Breast epithelium (tissue), 4 donors: ENCODE data around the gene BSPRY. TPM values are rescaled to one million over a fixed set of nuclear protein-coding genes. Genes with fewer than 3 reads are reported as not detected.
"Not testable (repeated sequence)": the region's sequence is repeated elsewhere in the genome, so short reads cannot be mapped to it uniquely, and the experiment has no call there.

Experiments used
- DNase-seq, 2 donors: peaks; one replicate each; pipeline ENCODE4 v3.0.0-alpha.2; 2019; ENCODE audit warnings: low spot score in 2 of 2
- H3K27ac ChIP-seq, 2 donors: fragments of 200-600 bp; sonication (generic) in 1 of 2; one replicate each; pipeline ENCODE4 v1.5.1; 2016 to 2019; ENCODE audit warnings: mild to moderate bottlenecking in 1 of 2
- H3K27me3 ChIP-seq, 2 donors: fragments of 200-600 bp; sonication (generic) in 1 of 2; one replicate each; pipeline versions ENCODE4 v1.5.1 to v1.6.0; 2017 to 2019; ENCODE audit warnings: control low read depth in 1 of 2, mild to moderate bottlenecking in 1 of 2
- H3K36me3 ChIP-seq: fragments of 200-600 bp; one replicate; pipeline ENCODE4 v1.5.1; 2019
- H3K4me1 ChIP-seq, 2 donors: fragments of 200-600 bp; sonication (generic); one replicate each; pipeline ENCODE4 v1.5.1; 2016 to 2019; ENCODE audit warnings: control low read depth in 1 of 2
- H3K4me3 ChIP-seq, 3 donors: fragments of 200-600 bp; sonication (generic); 1 replicate in 2 of 3; 2 replicates in 1 of 3; pipeline ENCODE4 v1.5.1; 2016 to 2019; ENCODE audit warnings: mild to moderate bottlenecking in 3 of 3, moderate library complexity in 2 of 3
- H3K9me3 ChIP-seq, 2 donors: fragments of 200-600 bp; sonication (generic) in 1 of 2; one replicate each; pipeline ENCODE4 v1.5.1; 2016 to 2019; ENCODE audit warnings: control low read depth in 1 of 2
- POLR2A ChIP-seq: fragments of 450-650 bp; IDR thresholded peaks from one replicate; pipeline ENCODE4 v1.6.1; 2016; ENCODE audit warnings: antibody characterized with exemption, mild to moderate bottlenecking, moderate library complexity
- POLR2AphosphoS5 ChIP-seq, 3 donors: sonication (generic); formaldehyde crosslinking; IDR thresholded peaks; one replicate each; pipeline ENCODE4 v1.6.1; 2017; ENCODE audit warnings: antibody characterized with exemption in 3 of 3
- intact Hi-C: fragments of 100-400 bp; cut with DNase I; formaldehyde crosslinking; loops from one replicate; pipeline ENCODE4 v1.15.1; 2023; ENCODE audit warnings: low total_unique reads
- total RNA-seq, 3 donors: library from RNA; depleted of rRNA; stranded (reverse); fragments of >200 nt; gene quantifications; one replicate each; pipeline ENCODE4 v1.1.0, GENCODE V29; 2016
- TF ChIP-seq, protein P1 (sequence below), 3 donors: fragments of 450-650 bp; IDR thresholded peaks; one replicate each; pipeline ENCODE4 v1.5.1; 2016 to 2017; ENCODE audit warnings: antibody characterized with exemption in 3 of 3, mild to moderate bottlenecking in 3 of 3, moderate library complexity in 3 of 3

The BSPRY gene
- total RNA-seq, 3 donors from 2014 or later: 1.1 to 35.3 (median 27.9) TPM

GRCh38 chr9:113375057-113376023, 26.0 kb downstream of the BSPRY start:
- TF ChIP-seq, protein P1, sequence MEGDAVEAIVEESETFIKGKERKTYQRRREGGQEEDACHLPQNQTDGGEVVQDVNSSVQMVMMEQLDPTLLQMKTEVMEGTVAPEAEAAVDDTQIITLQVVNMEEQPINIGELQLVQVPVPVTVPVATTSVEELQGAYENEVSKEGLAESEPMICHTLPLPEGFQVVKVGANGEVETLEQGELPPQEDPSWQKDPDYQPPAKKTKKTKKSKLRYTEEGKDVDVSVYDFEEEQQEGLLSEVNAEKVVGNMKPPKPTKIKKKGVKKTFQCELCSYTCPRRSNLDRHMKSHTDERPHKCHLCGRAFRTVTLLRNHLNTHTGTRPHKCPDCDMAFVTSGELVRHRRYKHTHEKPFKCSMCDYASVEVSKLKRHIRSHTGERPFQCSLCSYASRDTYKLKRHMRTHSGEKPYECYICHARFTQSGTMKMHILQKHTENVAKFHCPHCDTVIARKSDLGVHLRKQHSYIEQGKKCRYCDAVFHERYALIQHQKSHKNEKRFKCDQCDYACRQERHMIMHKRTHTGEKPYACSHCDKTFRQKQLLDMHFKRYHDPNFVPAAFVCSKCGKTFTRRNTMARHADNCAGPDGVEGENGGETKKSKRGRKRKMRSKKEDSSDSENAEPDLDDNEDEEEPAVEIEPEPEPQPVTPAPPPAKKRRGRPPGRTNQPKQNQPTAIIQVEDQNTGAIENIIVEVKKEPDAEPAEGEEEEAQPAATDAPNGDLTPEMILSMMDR (IDR thresholded peaks at IDR 0.05): no peak
- TF ChIP-seq POLR2A: no peak
- no peak for TF ChIP-seq POLR2AphosphoS5 (IDR thresholded peaks at IDR 0.05)
- Histone ChIP-seq H3K27me3 (no peaks in the 10 kb centered on the region), H3K36me3 (peaks cover 7% of the 10 kb centered on the region), H3K4me1 (peaks cover 0 to 3% of the 10 kb centered on the region in 2 donors), H3K27ac (peak overlapping the region; percentile 46 to 90), H3K4me3 (peak overlapping the region in 2 of 3 donors; percentile 83 to 96), H3K9me3 (no peaks in the 10 kb centered on the region)
- intact Hi-C loops: no loop called here
- no peak for DNase-seq

GRCh38 chr9:113376634-113377567, 27.6 kb downstream of the BSPRY start, which contains the start of gene HDHD3:
Gene HDHD3, minus strand, starts transcription at chr9:113376986. Its CDS starts 2,632 bp downstream, at chr9:113374354.
- peak; percentile 72 to 90 for DNase-seq
- H3K27ac ChIP-seq: peak within 1 kb of the TSS; percentile 90 to 95
- H3K4me1 ChIP-seq: peaks cover 0 to 2% of the 10 kb centered on the region in 2 donors
- no peaks in the 10 kb centered on the region for H3K9me3 ChIP-seq
- TF ChIP-seq, protein P1 (IDR thresholded peaks at IDR 0.05): peak in 1 of 3 donors; percentile 15
- TF ChIP-seq POLR2A (peak; percentile 89), POLR2AphosphoS5 (IDR thresholded peaks at IDR 0.05) (peak; percentile 46 to 92 (median 85))
- H3K27me3 ChIP-seq: no peaks in the 10 kb centered on the region
- peak within 1 kb of the TSS; percentile 75 to 96 (median 83) for H3K4me3 ChIP-seq
- peaks cover 7% of the 10 kb centered on the region for H3K36me3 ChIP-seq
- intact Hi-C loops: no loop called here

GRCh38 chr9:113379094-113379828, 29.9 kb downstream of the BSPRY start:
- H3K27ac ChIP-seq, H3K4me1 ChIP-seq, DNase-seq, H3K27me3 ChIP-seq, H3K4me3 ChIP-seq, H3K9me3 ChIP-seq, intact Hi-C loops, H3K36me3 ChIP-seq: not testable (repeated sequence)

- H3K9me3 ChIP-seq, DNase-seq, H3K4me3 ChIP-seq, H3K27me3 ChIP-seq, intact Hi-C loops, H3K4me1 ChIP-seq, H3K36me3 ChIP-seq: not testable (repeated sequence)
- peak overlapping the region in 1 of 2 donors; percentile 85 for H3K27ac ChIP-seq
Observed at GRCh38 chr9:113379829-113380210, 30.5 kb downstream of the BSPRY start.

- Histone ChIP-seq H3K36me3 (no peaks in the 10 kb centered on the region), H3K27me3 (no peaks in the 10 kb centered on the region), H3K4me3 (no peak overlapping the region), H3K4me1 (peaks cover 0 to 4% of the 10 kb centered on the region in 2 donors), H3K9me3 (no peaks in the 10 kb centered on the region), H3K27ac (peak overlapping the region; percentile 85)
- intact Hi-C loops: no loop called here
- DNase-seq: no peak
- TF ChIP-seq, protein P1 (IDR thresholded peaks at IDR 0.05): no peak
- TF ChIP-seq POLR2AphosphoS5 (IDR thresholded peaks at IDR 0.05) (no peak), POLR2A (no peak)
Observed at GRCh38 chr9:113380869-113381378, 31.6 kb downstream of the BSPRY start.

DNA sequence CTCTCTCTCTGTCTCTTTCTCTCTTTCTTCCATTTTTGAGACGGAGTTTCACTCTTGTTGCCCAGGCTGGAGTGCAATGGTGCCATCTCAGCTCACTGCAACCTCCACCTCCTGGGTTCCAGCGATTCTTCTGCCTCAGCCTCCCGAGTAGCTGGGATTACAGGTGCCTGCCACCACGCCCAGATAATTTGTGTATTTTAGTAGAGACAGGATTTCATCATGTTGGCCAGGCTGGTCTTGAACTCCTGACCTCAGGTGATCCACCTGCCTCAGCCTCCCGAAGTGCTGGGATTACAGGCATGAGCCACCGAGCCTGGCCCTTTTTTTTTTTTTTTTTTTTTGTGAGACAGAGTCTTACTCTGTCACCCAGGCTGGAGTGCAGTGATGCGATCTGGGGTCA, 32.1 kb downstream of the BSPRY start:
- H3K4me1 ChIP-seq, H3K27me3 ChIP-seq, H3K9me3 ChIP-seq, H3K36me3 ChIP-seq, intact Hi-C loops, H3K4me3 ChIP-seq, DNase-seq: not testable (repeated sequence)
- H3K27ac ChIP-seq: peak overlapping the region; percentile 85
